HG03097 (cell line): ENCODE data around the gene PFDN6.

ENCODE experiments used
- ATAC-seq: cut with Tn5 transposase; IDR thresholded peaks from one replicate; pipeline ENCODE4 v1.9.1; 2021; ENCODE audit not compliant: unreplicated experiment, low FRiP score

PFDN6 gene

GRCh38 chr6:33292996-33293682, 3.7 kb downstream of the PFDN6 start:
- ATAC-seq, result no peak

DNA sequence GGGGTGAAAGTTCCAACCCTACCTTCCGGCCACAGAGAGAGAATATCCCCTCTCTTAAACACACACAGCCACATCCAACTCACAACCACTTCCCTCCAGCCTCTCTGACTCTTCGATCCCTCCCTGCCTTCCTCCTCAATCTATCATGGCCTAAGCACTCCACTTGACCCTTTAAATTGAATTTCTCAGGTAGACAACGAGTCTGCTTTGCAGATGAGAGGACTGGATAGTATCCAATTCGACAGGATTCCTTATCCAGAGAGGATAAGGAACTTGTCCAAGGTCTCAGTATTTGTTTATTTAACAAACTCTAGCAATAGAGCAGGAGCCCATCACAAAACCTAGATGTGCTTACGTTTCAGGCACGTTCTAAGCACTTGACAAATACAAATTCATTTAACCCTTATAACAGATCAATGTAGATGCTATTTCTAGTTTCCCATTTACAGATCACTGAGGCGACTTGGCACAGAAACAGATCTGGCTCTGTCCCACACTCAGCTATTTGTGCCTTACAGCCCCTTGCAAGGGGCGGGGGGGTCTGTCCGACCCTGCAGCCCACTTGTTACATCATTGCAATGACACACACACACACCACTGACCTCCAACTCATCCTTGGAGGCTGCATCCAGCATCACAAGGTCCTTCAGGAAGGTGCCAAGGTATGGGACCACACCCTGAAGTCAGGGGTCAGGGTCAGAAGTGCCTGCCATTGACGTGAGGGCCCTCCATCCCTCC, 4.9 kb downstream of the PFDN6 start:
- no peak for ATAC-seq

GRCh38 chr6:33295621-33296369, 6.4 kb downstream of the PFDN6 start:
- ATAC-seq, result no peak

DNA sequence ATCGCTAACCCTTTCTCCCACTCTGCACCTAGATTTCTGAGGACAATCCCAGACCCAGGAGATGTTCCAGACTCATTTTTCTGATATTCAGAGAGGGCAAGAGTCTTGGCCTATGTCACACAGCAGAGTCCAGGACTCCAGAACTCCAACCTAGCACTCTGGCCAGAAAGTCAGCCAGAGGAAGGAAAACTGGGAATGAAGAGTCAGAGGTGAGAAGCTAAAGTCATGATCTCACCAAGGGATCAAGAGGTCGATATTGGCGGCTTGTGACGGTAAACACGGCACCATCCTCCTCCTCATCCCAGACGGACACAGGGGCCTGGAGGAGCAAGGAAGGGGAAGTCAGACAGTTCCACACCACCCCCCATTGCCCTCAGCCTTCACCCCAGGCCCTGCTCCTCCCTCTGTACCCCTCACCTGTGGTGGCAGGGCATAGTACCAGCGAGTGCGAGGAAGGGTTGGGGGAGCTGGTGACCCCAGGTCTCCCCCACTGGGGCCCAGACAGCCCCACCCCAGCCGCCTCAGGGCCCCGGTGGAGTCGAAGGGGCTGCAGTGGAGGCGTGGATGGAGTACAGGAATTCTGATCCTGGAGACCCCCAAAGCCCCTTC, 7.5 kb downstream of the PFDN6 start:
- ATAC-seq, result no peak

- no peak for ATAC-seq
These were observed 8.1 kb downstream of the PFDN6 start for GRCh38 chr6:33297406-33297955.

- no peak for ATAC-seq
These were observed 8.8 kb downstream of the PFDN6 start for GRCh38 chr6:33297956-33298772.

DNA sequence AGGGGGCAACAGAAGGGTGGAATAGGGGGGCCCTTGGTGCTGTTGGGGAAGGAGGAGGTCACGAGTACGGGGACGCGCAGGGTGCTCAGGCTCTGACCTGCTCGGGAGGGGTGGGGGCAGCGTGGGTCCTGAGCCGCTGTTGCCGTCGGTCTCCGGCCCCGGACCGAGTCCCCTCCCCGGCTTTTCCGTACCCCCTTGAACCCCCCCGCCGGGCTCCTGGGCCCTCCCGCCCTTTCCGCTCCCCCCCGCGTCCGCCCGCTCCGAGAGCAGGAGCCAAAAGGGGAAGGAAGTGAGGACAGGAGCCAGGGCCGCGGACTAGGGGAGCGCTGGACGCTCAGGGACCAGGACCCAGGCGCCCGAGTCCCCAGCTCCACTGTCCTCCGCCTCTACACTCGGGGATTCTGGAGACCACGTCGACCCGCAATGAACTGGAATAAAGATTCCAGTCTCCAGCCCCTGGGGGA, 9.4 kb downstream of the PFDN6 start, which contains the start of gene RGL2:
Gene RGL2, minus strand, starts transcription at position 170 of the 464 bp plus-strand sequence. CDS start 332 bp downstream, outside the sequence.
- ATAC-seq, result no peak

DNA sequence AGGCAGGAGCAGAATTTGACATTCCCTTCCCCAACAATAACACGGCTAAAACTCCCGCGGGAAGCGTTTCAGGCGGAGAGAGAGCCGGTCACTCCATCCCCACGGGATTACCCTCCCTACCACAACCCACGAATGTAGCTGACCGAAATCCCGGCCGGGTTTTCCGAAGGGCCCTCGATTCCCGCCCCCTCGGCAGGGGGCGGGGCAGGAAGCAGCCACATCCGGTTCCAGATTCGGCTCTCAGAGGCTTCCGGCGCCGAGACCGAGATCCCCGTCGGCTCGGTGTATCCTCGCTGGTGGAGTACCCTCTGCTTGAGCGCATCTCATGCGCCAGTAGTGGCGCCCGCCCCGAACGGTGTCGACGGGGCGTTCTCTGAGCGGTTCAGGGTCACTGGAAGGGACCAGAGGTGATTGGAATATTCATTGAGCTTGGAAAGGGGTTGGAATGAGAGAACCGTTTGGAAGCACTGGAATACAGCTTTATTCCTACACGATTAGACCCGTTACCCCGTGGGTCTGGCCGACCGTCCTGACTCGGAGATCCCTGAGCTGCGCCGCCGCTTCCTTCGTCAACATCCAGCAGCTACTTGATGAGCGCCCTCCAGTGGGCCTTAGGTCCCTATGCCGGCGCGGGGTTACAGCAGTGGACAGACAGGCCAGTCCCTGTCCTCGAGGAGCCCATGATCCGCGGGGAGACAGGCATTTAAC, 10.0 kb downstream of the PFDN6 start:
- ATAC-seq, result peak; percentile 65

DNA sequence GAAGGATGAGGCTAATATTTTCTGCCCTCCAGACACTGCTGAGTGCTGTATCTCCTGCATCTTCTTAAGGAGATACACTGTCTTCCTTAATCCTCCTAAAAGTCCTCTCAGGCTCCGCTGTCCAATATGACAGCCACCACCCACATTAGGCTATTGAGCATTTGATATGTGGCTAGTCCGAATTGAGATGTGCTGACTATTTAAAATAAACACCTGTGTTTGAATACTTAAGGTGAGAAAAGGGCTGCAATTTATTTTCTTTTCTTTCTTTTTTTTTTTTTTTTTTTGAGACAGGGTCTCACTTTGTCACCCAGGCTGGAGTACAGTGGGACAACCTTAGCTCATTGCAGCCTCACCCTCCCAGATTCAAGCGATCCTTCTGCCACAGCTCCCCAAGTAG, 12.5 kb downstream of the PFDN6 start:
- ATAC-seq, result no peak

GRCh38 chr6:33304216-33304615, 14.8 kb downstream of the PFDN6 start:
- no peak for ATAC-seq

DNA sequence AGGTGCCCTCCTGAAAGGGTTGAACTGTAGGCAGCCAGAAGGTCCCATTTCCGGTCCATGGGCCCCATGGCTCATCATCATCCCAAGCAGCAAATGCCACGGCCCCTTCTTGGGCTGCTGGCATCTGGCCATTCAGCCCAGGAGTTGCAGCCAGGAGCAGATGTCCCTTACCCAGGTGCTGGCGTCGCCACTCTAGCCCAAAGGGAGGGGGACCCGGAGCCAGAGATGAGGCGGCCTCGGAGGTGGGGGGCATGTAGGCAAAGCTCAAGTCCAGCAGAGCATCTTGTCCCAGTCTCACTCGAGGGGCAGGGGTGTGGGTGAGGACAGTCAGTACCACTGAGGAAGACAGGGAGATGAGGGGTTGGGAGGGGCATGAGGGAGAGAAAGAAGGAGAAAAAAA, 15.7 kb downstream of the PFDN6 start:
- no peak for ATAC-seq

GRCh38 chr6:33306356-33306755, 17.0 kb downstream of the PFDN6 start:
- no peak for ATAC-seq

DNA sequence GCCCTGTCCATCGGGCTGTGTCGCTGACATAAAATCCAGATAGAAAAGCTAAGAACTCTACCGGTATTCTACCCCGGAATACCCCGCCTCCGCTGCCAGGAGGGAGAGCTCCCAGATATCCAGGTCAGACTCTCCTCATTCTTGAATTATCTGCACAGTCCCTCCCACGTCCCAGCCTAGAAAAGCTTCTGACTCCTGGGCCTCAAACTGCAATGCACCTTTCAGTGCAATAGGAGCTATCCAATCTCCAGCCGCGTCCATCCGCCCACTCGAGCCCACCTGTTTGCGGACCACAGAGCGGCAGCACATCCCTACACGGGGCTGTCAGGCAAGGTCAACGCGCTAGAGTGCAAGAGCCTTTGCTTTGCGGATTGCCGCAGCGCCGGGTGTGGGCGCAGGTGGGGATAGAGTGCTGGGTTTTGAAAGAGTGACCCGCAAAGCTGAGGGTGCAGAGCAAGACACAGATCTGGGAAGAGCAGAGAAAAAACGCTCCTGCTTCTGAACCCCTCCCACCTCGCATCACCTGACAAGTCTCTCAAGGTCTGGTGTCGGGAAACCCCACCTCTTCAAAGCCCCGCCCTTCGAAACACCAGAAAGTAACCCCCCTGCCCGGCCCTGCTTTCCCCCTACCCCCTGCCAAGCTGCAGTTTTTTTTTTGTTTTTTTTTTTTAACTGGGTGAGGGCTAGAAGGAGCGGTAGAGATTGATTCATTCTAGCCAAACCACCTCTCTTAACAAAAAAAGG, 23.1 kb downstream of the PFDN6 start:
- ATAC-seq, result no peak

GRCh38 chr6:33313105-33313708, 23.8 kb downstream of the PFDN6 start:
- ATAC-seq, result no peak

GRCh38 chr6:33313709-33314514, 24.5 kb downstream of the PFDN6 start, which contains the start of gene TAPBP:
TAPBP (minus strand) TSS chr6:33314078; CDS start chr6:33314041, 37 bp downstream.
- ATAC-seq, result peak; percentile 39

GRCh38 chr6:33314515-33314942, 25.1 kb downstream of the PFDN6 start:
- ATAC-seq, result no peak
